ENCODE data around the gene F7. TPM values are rescaled to one million over a fixed set of nuclear protein-coding genes. Genes with fewer than 3 reads are reported as not detected.

Gene F7
- total RNA-seq, 1 donor from 2014 or later: not detected

DNA sequence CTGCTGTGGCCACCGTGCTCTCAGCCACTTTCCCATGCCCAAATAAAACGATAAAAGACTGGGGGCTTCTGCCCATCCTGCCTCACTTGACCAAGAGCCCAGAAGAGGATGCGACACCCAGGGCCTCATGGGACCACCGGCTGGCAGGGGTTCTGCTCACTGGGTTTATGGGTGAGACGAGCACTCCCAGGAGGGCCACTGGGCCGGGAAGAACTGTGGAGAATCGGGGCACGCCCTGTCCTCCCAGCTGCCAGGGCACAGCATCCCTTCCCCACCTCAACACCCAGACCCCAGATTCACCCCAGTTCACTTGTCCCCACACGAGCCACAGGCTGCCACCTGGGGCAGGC, 12.3 kb downstream of the F7 start:
- DNase-seq (ENCODE audit: low read depth in 2 of 2): no peak

DNA sequence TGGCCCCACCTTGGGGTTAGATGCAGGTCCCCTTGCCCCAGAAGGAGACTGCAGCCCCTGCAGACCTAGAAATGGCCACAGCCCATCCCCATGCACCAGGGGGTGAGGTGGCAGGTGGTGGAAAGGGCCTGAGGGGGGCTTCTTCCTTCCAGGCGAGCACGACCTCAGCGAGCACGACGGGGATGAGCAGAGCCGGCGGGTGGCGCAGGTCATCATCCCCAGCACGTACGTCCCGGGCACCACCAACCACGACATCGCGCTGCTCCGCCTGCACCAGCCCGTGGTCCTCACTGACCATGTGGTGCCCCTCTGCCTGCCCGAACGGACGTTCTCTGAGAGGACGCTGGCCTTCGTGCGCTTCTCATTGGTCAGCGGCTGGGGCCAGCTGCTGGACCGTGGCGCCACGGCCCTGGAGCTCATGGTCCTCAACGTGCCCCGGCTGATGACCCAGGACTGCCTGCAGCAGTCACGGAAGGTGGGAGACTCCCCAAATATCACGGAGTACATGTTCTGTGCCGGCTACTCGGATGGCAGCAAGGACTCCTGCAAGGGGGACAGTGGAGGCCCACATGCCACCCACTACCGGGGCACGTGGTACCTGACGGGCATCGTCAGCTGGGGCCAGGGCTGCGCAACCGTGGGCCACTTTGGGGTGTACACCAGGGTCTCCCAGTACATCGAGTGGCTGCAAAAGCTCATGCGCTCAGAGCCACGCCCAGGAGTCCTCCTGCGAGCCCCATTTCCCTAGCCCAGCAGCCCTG, 12.8 kb downstream of the F7 start:
- DNase-seq (ENCODE audit: low read depth in 2 of 2): no peak

DNA sequence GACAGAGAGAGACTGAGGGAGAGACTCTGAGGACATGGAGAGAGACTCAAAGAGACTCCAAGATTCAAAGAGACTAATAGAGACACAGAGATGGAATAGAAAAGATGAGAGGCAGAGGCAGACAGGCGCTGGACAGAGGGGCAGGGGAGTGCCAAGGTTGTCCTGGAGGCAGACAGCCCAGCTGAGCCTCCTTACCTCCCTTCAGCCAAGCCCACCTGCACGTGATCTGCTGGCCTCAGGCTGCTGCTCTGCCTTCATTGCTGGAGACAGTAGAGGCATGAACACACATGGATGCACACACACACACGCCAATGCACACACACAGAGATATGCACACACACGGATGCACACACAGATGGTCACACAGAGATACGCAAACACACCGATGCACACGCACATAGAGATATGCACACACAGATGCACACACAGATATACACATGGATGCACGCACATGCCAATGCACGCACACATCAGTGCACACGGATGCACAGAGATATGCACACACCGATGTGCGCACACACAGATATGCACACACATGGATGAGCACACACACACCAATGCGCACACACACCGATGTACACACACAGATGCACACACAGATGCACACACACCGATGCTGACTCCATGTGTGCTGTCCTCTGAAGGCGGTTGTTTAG, 13.7 kb downstream of the F7 start:
- no peak for DNase-seq (ENCODE audit: low read depth in 2 of 2)

DNA sequence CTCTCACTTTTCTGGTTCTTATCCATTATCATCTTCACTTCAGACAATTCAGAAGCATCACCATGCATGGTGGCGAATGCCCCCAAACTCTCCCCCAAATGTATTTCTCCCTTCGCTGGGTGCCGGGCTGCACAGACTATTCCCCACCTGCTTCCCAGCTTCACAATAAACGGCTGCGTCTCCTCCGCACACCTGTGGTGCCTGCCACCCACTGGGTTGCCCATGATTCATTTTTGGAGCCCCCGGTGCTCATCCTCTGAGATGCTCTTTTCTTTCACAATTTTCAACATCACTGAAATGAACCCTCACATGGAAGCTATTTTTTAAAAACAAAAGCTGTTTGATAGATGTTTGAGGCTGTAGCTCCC, 14.2 kb downstream of the F7 start:
- no peak for DNase-seq (ENCODE audit: low read depth in 2 of 2)

DNA sequence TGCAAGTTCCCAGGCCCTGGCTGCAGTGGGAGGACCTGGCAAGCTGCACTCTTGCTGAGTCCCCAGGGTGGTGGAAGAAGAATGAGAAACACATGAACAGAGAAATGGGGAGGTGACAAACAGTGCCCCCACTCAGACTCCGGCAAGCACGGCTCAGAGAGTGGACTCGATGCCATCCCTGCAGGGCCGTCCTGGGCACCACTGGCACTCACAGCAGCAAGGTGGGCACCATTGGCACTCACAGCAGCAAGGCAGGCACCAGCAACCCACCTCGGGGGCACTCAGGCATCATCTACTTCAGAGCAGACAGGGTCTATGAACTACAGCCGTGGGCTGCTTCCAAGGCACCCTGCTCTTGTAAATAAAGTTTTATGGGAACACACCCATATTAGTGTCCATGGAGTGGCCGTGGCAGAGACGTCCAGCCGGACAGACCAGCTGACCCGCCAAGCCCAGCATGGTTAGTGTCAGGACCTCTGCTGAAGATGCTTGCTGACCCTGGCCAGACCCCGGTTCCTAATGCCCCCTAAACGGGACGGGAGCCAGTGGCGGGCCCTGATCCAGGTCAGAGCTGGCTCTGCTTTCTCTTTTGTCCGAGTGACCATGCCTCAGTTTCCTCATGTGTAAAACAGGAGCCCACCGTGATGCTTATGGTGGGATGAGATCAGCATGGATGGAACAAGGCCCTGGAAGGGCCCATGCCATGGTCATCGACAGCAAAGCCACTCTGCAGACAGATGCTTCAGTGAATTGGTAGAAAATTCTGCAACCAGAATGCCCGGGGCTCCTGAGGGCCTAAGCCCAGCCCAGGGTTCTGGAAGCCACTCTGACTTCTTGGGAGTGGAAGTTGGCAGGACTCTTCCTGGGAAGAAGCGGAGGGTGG, 14.9 kb downstream of the F7 start:
- no peak for DNase-seq (ENCODE audit: low read depth in 2 of 2)

DNA sequence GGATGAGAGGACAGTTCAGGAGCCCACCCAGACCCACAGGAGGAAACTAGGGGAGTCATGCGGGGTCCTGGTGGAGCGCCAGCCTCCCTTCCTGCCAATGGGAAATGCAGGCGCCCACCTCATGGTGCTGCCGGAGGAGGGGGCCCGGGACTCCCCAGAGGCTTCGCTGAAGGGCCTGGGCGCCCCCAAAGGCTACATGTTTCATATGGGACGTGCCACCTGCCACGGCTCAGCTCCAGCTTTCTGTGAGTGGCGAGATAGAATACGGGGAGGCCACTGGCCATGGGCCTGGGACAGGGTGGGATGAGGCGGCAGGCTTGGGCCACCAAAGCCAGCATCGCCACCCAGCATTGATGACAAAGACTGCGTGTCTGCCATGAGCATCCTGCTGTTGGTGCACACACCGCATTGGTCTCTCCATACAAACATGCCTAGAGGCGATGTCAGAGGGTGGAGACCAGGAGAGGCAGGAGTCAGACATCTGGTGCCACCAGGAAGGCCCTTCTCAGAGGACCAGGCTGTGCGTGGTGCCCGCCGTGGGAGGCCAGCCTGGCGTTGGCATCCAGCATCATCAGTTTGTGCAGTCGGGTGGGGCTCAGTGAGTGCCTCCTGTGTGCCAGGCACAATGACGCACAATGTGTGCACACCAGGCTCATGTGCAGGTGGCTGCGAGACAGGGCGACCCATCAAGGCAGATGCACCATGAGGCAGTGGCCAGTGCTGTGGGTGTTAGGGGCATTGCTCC, 15.8 kb downstream of the F7 start:
- DNase-seq (ENCODE audit: low read depth in 2 of 2): no peak

DNA sequence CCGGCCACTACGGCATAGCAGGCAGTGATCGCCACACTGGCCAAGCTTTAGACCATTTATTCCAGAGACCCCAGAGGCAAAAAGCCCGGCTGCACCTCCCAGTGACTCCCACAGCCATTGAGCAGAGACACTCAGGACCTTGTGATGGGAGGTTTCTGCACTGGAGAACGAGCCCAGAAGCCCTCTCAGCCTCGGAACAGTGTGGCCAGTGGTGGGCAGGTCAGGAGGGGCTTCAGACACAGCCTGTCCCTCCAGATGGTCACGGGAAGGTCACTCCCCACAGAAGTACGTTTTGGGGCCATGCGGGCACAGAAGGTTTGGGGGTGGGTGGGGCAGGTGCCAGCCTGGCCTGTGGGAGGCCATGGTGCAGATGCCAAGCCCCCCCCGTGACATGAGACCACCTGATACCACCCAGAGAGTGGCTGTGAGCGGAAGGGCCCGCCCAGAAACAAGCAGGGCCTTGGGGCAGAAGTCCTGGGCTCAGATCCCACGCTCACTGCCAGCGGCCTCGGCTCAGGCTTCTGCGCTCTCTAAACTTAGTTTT, 16.4 kb downstream of the F7 start:
- no peak for DNase-seq (ENCODE audit: low read depth in 2 of 2)

DNA sequence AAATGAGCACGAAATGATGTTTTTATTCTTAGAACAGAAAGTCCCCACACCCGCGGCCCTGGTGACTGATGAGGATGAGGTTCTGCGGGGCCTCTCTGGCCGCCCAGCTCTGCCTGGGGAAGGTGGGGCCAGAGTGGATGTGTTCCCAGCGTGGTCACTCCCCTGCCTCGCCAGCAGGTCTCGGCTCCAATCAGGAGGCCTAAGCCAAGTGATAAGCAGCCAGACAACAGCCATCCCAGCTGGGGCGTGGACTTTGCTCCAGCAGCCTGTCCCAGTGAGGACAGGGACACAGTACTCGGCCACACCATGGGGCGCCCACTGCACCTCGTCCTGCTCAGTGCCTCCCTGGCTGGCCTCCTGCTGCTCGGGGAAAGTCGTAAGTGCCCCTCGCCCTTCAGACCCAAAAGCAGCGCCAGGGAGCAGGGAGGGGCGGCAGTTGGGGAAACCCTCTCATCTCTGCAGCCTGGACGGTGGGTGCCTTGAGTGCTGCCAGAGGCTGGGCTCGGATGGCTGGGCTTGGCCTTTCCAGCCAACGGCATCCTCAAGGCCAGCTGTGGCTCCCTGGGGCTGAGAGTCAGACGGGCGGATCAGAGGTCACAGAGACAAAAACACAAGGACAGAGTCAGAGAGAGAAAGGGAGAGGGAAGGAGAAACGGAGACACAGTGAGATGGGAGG, 17.1 kb downstream of the F7 start, which contains the start of gene F10:
Gene F10, plus strand, starts transcription at position 250 of the 676 bp plus-strand sequence. Its CDS starts 57 bp downstream, at position 307.
- DNase-seq (ENCODE audit: low read depth in 2 of 2): peak in 1 of 2 donors; percentile 44

DNA sequence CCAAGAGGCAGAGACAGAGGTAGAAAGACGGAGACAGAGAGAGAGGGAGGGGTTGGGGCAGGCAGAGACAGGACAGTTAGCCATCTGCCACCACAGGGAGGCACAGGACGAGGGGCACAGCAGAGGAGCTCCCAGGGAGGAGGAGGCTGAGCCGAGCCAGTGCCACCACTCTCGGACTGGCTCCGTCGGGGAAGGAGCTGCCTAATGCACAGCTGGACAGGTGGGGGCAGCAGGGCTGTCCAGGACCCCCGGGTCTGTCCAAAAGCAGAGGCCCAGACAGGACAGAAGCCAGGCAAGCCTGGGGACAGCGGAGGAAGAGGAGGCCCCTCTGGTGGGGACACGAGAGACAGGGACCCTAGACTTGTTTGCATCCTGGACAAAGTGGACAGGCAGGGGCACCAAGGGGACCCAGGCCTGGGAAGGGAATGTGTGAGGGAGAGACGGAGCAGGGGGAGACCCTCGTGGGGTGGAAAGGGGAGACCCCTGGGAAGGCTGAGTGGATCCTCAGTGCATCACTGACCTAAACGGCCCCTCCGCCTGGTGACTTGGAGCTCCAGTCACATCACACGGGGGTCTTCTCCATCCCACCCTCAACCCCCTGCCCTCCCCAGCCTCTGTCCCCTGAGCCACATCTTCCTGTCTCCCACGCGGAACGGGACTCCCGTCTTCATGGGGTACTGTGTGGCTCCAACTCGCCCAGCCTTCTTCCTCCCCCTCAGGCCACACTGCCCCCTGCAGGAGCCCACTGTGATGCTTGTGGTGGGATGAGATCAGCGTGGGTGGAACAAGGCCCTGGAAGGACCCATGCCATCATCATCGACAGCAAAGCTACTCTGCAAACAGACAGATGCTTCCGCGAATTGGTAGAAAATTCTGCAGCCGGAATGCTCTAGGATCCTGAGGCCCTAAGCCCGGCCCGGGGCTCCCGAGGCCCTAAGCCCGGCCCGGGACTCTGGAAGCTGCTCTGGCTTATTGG, 17.9 kb downstream of the F7 start:
- peak in 1 of 2 donors; percentile 26 for DNase-seq (ENCODE audit: low read depth in 2 of 2)

DNA sequence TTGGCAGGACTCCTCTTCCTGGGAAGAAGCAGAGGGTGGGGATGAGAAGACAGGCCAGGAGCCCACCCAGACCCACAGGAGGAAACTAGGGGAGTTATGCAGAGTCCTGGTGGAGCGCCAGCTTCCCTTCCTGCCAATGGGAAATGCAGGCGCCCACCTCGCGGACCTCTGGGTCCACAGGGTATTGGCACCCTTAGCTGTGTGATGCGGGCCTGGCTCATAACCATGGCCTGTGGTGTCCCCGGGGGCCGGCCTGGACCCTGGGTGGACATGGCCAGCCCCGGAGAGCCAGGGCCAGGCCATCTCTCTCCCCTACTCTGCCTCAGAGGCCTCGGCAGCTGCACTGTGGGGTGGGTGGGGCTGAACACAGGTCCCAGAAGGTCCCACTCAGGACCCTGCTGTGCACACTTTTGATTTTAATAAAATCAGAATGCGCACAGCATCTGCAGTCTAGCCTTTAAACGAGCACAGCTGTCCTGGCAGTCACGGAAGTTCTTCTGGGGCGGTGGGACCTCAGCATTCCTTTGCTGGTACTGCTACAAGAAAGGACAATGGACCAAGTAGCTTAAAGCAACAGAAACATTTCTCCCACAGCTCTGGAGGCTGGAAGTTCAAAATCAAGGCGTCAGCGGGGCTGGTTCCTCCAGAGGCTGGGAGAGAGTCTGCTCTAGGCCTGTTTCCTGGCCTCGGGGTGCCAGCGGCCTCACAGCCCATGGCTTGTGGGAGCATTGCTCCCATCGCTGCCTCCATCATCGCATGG, 18.8 kb downstream of the F7 start:
- no peak for DNase-seq (ENCODE audit: low read depth in 2 of 2)

DNA sequence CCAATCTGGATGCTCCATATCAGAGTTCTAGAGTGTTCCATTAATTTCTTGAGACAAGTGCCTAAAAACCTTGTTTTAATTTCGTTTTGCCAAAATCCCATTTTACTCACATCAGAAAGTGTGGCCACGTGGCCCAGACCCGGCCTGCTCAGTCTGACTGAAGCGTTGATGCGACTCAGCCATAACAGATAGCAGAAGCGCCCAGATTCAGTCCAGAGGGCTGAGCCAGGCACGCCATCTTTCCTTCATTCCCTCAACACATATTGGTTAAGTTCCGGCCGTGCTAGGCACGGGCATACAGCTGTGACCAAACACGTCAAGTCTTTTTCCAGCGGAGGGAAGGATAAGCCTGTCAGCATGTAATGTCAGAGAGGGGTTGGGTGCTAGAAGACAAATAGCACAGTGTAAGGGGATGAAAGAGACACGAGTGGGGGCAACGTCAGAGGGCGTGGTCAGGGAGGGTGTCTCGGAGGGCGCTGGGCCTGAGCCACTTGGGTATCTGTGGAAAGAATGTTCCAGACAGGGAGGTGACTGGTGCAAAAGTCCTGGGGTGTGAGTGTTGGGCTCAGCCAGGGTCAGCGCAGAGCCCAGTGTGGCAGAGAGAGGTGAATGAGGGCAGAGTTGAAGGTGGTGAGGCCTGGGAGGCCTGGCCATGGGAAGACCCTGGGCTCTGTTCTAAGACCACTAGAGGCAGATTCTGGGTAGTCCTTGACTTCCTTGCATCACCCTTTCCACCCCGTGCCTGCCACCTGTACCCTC, 20.1 kb downstream of the F7 start:
- no peak for DNase-seq (ENCODE audit: low read depth in 2 of 2)

DNA sequence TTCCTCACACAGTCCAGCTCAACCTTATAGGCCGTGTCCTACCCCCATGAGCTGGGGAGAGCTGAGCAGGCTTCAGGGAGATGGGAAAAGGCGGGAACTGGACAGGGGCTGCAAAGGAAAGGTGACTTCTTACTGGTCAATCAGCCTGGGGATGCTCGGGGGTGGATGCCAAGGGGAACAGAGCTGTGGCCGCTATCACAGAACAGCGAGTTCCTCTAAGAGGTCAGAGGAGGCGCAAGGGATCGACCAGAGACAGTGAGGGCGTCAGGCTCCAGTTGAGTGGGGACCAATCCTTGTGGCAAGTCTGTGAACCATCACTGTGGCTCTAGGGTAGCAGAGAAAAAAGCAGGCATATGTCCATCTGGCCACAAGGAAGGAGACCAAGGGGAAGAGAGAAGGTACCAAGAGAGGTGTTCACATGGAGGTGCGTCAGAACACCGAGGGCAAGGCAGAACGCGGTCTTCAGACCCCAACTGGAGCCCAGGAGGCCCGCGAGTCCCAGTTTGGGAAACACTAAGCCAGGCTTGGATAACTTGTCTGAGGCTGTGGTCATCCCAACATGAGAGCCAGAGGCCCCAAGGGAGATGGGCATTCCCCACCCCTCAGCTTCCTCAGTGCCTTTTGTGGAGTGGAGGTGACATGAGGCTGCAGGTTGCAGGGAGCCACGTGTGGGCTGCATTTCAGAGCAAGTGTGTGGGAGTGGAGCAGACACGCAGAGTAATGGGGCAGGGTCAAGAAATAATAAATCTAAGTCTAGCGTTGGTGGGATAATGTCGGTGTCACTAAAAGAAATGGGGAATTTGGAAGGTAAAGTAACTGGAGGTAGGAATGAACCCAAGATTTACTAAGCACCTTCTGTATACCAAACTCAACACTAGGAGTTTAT, 20.9 kb downstream of the F7 start:
- DNase-seq (ENCODE audit: low read depth in 2 of 2): no peak

DNA sequence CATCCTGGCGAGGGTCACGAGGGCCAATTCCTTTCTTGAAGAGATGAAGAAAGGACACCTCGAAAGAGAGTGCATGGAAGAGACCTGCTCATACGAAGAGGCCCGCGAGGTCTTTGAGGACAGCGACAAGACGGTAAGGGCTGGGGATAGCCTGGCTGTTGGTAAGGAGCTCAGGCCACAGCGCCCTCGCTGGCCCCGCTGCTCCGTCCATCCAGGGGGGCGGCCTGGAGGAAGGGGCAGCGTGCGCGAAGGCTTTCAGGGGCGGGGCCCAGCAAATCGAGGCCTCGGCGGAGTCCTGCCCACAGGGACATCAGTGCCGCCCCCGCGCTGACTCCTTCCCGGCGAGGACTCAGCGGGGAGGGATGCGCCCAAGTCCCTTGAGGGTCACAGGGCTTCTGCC, 23.9 kb downstream of the F7 start:
- DNase-seq (ENCODE audit: low read depth in 2 of 2): no peak

DNA sequence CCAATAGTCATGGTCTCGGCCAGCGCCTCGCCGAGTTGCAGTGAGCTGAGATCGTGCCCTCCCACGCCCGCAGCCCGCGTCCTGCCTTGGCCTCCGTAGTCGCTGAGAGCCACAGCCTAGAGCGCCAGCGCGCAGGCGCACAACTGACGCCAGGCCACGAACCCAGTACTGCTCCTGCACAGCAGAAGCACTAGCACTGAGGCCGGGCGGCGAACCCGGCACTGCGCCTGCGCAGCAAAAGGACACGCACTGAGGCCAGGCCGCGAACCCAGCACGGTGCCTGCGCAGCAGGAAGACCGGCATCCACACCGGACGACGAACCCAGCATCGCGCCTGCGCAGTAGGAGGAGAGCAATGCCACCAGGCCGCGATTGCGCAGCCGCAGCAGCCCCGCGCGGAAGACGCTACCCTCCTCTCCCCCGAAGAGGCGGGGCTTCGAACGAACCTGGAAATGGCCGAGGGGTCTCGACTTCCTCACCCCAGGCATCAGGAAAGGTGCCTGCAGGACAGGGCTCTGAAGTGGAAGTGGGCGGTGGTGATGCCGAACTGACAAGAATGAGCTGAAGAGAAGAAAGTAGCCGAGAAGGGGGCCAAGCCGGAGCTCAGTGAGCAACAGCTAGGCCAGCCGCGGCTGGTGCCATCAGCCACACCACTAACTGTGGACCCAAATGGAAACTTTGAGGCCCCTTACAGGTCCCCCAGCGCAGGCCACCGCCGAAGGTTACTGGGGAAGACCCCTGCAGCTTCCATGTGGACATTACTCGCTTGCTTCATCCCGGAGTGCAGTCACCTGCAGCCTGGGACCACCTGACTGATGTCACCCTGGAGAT, 24.5 kb downstream of the F7 start:
- DNase-seq (ENCODE audit: low read depth in 2 of 2): no peak

DNA sequence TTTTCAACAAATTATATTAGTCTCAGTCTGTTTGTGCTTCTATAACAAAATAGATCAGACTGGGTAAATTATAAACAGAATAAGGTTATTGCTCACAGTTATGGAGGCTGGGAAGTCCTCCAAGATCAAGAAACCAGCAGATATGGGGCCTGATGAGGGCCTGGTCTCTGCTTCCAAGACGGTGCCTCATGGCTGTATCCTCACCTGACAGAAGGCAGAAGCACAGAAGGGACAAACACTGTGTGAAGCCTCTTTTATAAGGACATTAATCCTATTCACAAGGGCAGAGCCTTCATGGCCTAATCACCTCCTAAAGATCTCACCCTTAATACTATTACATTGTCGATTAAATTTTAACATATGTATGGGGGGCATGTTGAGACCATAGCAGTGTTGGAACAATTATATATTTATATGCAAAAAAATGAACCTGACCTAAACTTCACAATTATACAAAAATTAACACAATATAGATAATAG, 29.7 kb downstream of the F7 start:
- DNase-seq (ENCODE audit: low read depth in 2 of 2): no peak

DNA sequence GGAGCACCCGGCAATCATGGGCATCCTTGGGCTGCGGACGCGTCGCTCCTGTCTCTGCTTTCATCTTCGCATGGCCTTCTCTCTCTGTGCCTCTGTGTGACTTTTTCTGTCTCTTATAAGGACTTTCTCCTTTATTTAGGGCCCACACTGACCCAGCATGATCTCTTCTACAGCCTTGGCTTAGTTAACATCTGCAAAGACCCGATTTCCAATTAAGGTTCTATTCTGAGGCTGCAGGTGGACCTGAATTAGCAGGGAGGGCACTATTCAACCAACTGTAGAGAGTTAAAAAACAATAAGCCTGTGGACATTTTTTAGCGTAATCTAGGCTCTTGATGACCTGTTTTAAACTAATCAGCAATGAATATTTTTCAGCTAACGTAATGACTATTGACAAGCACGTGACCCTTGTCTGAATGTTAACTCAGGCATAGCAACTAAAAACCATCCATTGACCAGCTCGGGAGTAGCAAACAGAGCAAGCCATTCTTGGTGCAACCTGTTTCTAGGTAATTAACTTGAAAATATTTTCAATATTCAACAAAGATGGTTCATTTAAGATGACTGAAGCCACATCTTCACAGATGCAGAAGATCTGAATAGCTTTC, 32.2 kb downstream of the F7 start:
- no peak for DNase-seq (ENCODE audit: low read depth in 2 of 2)
